EL (cell line): ENCODE results near the gene HCRTR1.

Source experiments
- DNase-seq: peaks from one replicate; pipeline ENCODE4 v3.0.0-alpha.2; 2016

HCRTR1 gene

GRCh38 chr1:31651766-31652165, 34.3 kb downstream of the HCRTR1 start:
- DNase-seq, result no peak

DNA sequence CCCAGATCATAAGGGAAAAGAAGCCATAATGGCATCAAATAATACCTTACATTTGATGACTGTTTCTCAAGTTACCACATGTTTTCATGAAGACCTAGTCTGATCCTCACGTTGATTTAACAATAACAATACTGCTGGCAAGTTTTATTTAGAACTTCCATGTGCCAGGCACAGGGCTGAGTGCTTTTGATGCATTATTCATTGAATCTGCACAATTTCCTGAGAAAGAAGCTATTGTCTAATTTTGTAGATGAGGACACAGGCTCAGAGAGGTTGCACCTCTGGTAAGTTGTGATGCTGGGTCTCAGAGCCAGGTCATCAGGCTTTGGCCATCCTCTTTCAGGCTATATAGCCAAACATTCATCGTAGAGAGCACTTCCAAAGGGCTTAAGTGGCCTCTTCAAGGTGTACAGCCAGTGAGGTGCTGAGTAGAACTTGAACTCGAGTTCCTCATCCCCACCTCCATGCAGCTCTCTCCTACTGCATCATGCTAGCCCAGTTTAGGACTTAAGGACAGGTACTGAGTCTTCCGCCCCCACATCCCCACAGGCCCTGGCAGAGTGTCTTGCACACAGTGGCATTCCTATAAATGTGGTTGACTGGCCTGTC, 35.5 kb downstream of the HCRTR1 start:
- no peak for DNase-seq

GRCh38 chr1:31653717-31654473, 36.4 kb downstream of the HCRTR1 start:
- no peak for DNase-seq

- no peak for DNase-seq
Measured at GRCh38 chr1:31654474-31654776, 36.9 kb downstream of the HCRTR1 start.

GRCh38 chr1:31655104-31655503, 37.6 kb downstream of the HCRTR1 start:
- no peak for DNase-seq

DNA sequence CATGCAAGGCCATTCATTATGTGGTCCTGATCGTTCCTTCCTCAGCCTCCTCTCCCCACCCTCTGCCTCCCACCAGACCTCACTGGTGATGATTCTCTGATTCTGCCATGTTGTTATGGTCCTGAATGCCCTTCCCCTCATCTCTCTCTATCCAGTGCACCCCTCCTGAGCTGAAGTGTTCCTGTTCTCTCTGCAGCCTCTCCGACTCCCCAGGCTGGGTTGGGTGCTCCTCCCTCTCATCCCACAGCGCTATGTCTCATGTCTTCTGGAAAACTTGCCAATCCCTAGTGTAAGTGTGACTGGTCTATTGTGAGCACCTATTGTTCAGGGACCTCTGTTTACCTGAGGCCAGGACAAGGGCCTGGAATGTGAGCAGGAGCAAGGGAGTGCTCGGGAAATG, 38.3 kb downstream of the HCRTR1 start:
- DNase-seq, result no peak

DNA sequence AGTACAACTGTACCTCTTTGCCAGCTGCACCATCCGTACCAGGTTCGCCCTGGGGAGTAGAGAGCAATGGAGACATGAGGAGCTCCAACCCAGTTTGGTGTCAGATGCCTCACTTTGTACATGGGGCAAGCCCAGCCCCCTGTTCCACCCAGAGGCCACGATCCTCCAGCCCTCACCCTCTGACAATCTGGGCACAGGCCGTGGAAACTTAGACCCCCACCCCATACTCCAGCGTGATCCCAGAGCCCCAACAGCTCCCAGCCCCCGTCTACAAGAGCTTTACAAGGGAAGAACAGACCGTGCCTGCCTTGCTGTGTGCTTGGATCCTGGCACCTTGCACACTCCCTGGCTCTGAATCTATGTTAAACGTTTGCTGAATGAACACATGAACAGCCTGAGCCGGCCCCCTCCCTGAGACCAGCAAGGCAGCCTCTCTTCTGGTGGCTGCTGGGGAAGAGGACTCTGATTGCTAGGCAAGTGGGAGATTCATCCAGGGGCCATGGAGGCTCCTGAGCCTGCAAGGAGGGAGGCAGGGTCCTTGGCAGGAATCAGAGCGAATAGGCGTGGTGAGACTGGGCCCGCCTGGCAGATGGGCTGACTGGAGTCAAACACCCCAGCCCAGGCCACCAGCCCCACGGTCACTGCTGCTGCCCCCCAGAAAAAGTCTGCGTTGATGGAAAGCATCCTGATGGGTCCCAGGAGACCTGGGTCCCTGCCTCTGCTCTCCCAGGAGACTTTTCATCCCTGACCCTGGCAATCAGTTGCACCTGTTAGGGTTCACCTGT, 39.7 kb downstream of the HCRTR1 start:
- no peak for DNase-seq

- DNase-seq, result no peak
Measured at GRCh38 chr1:31657972-31658510, 40.6 kb downstream of the HCRTR1 start.

- peak; percentile 45 for DNase-seq
Measured at GRCh38 chr1:31658721-31659120, 41.2 kb downstream of the HCRTR1 start.

GRCh38 chr1:31659889-31660288, 42.4 kb downstream of the HCRTR1 start:
- no peak for DNase-seq

- no peak for DNase-seq
Measured at GRCh38 chr1:31660871-31661455, 43.5 kb downstream of the HCRTR1 start.

GRCh38 chr1:31661856-31662255, 44.4 kb downstream of the HCRTR1 start:
- DNase-seq, result no peak

DNA sequence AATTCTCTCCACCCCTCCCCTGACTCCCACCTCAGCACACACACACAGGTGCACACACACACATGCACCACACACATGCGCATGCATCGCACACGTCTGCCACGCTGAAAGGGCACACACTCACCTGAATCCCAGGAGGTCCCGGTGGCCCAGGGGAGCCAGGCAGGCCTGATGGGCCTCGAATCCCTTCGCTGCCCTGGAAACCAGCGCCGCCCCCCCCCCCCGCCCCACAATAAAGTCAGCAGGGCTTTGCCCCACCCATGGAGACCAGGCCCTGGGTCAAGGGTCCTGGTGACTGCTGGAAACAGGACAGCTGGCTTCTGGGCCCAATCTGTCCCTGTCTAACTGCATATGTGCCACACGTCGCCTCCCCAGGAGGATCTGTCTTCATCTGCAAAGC, 45.0 kb downstream of the HCRTR1 start:
- no peak for DNase-seq

DNA sequence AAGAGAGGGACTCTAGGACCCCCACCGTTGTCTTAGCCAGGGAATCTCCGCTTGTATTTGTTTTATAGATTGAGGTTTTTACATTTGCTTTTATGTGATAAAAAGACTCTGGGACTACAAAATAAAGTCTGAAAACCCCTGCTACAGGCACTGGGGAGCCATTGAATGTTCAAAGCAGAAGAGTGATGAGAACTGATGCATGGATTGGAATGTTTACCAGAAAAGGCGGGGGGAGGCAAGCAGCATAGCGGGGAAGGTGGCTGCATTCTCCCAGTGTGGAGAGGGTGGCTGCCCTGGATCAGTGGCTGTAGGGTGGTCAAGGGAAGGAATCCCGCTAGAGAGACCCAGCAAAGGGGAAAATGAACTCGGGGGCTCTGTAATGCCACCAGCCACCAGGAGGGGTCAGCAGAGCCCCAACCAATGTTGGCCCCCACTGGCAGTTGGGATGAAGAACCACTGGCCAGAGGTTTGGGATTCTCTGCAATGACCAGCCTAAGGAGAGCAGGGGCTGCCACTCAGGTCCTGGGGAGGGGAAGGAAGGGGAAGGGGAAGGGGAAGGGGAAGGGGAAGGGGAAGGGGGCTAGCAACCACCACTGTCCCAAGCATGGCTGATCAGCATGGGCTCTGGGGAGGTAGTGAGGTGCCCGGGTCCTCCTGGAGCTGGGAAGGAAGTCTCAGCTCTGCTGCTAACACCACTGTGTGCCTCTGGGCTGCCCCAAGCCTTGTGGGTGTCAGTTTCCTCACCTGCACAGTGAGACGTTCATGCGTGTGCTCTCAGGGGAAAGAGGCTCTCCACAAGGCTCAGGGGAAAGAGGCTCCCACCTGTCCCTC, 46.3 kb downstream of the HCRTR1 start:
- peak; percentile 59 for DNase-seq

DNA sequence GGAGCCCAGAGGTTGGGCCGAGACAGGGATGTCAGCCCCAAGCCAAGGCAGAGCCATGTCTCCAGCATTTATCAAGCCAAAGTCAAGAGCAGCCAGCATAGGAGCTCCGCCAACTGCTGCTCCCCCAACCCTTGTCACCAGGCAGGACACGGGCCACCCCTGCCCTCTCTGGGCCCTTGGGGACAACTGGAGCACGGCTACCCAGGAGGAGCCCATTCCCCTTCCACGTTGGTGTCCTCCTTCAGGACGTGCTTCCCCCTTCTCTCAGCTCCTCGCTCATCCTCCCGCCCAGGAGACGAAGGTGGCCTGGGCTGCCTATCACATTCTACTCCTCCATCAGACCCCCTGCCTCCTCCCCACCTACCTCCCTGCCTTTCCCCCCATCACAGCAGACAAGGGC, 47.0 kb downstream of the HCRTR1 start:
- DNase-seq, result no peak

GRCh38 chr1:31665234-31665878, 47.9 kb downstream of the HCRTR1 start:
- no peak for DNase-seq

- peak; percentile 47 for DNase-seq
Measured at GRCh38 chr1:31666263-31666963, 48.9 kb downstream of the HCRTR1 start.

DNA sequence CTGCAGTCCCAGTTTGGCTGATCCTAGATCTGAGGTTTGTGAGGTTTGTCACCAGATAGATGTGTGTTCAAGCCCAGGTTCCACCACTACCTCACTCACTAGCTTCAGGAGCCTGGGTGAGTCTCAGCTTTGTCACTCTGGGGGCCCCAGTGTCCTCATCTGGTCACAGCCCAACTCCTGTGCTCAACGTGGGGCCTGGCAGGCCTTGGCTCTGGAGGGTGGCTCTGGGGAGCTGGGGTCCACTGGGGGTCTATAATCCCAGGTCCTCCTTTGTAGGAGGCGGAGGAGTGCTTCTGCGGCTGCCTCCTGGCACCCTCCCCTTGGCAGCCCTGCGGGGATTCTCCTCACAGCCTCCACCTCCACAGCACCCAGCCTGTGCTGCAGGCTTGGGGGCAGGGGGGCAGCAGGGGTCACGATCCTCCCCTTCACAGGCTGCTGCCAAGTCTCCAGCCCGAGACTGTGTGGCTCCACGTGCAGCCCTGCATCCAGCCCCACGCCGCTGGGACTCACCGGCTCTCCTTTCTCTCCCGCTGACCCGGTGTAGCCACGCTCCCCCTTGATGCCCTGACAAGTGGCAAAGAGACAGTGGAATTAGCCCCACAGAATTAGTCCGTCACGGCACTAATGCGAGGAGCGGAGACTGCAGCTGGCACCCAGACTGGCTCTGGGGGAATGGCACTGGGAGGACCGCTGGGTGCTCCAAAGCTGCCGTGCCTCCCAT, 49.7 kb downstream of the HCRTR1 start:
- DNase-seq, result no peak

DNA sequence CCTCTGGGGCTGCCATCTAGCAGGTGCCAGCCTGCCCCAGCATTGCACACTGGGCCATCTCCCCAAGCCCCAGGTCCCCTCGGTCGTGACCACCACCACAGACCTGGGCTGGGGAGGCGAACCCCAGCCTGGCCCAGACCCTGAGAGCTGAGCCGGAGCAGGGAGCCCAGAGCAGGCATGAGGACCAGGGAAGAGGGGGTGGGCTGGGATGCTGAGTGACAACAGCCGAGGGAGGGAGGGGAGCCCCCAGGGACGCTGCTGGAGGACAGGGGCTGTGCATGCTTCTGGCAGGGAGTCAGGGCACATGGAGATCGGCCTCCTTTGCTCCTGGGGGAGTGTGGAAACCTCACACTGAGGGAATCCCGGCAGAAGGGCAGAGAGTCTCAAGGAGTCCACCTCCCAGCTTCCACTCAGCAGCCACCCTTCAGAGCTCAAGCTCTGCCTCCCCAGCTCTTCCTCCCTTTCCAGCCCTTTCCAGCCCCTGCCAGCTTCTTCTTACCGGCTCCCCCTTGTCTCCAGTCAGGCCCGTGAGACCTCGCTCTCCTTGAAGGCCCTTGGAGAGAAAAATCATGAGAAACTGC, 50.9 kb downstream of the HCRTR1 start:
- no peak for DNase-seq

DNA sequence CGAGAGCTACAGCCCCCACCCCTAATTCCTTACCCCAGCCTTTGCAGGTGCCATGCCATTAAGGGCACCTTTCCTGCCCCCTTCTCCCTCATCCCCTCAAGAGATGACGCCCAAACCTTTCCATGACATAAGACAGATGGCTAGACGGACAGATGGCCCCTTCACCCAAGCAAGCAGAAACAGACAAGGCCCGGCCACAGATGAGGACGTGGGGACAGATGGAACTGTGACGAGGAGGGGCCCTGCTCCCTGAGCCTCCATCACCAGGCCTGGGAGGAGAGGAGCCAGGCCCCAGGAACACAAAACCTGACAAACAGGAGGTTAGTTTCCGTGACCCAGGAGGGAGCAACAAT, 51.9 kb downstream of the HCRTR1 start:
- DNase-seq, result no peak
